Left colon (tissue), 2 donors: ENCODE data around the gene MKRN1. TPM values are rescaled to one million over a fixed set of nuclear protein-coding genes. Genes with fewer than 3 reads are reported as not detected.
"Not testable (repeated sequence)": the region's sequence is repeated elsewhere in the genome, so short reads cannot be mapped to it uniquely, and the experiment has no call there.

ENCODE experiments used
- ATAC-seq: fragments of 200-7000 bp; cut with Tn5 transposase; one replicate; pipeline ENCODE4 v1.9.1; 2020; ENCODE audit warnings: mild to moderate bottlenecking, moderate library complexity
- DNase-seq, 2 donors: peaks; one replicate each; pipeline ENCODE4 v3.0.0-alpha.2; 2020
- intact Hi-C, 2 donors: fragments of 100-400 bp; cut with DNase I in 1 of 2; cut with micrococcal nuclease in 1 of 2; formaldehyde crosslinking; loops; one replicate each; pipeline versions ENCODE4 v1.11.2 to v1.14.0; 2022; cut with DNase I, micrococcal nuclease
- total RNA-seq, 2 donors: library from RNA; stranded (reverse); fragmentation: NEBNext Ultra II Directional; extraction: Animal tissue kit (Norgen Biotek cat#: 25700); gene quantifications; one replicate each; pipeline ENCODE4 v1.2.1, GENCODE V29; 2021
- donor health status: DM: no; HTN: no; CAD: no.
- donor health status: DM: yes; HTN: yes; CAD: no.

Gene MKRN1
- total RNA-seq, 2 donors from 2014 or later = 192 to 233 TPM

DNA sequence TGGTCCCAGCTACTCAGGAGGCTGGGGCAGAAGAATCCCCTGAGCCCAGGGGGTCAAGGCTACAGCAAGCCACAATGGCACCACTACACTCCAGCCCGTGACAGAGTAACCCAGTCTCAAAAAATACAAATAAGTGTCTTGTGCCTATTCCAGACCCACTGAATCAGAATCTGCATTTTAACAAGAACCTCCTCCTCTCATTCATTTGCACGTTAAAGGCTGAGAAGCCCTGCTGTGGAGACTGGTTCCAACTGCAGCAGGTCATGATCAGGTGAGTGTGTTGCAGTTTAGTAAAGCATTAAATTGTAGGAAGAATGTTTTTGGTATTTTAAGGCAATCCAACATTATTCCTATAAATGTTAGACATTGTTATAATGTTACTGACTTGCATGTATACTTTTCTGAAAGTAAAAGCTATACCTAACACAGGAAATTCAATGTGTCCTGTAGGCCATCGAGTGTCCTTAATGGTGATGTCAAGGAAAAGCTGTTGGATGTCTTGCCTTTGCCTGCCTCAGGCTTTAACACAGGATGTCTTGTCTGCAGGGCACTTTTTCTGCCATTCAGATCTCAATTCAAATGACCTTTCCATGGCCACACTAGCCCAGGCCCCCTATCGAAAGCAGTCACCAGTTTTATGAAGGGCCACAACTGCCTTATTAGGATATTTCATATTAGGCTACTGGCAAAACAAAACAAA lies 30.4 kb downstream of the MKRN1 start:
- intact Hi-C loops = no loop called here
- ATAC-seq = no peak
- no peak for DNase-seq

DNA sequence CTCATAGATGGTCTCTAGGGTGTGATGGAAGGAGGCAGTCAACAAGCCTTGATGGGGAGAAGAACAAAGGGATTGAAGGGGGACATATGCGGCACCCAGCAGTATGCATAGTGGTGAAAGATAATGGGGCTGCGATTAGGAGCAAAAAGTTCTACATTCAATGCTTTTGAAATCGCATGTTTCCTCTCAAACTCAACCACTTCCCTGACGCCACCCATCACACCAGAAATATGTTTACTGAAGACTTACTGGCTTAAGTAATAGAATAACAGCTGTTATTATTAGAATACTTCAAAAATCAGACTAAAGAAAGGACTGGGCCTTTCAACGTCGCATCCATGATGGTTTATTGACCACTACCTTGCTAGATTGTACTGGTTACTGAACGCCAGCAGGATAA lies 31.5 kb downstream of the MKRN1 start:
- ATAC-seq = no peak
- intact Hi-C loops = no loop called here
- DNase-seq = no peak

DNA sequence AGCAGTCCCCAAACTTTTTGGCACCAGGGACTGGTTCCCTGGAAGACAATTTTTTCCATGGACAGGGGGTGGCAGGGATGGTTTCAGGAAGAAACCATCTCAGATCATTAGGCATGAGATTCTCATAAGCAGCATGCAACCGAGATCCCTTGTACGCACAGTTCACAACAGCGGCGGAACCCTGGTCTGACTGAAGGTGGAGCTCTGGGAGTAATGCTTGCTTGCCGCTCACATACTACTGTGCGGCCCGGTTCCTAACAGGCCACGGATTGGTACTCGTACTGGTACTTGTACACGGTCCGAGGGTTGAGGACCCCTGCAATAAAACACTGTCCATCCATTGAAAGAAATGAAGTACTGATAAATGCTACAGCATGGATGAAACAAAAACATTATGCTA lies 32.8 kb downstream of the MKRN1 start:
- intact Hi-C loops = no loop called here
- ATAC-seq = no peak

DNA sequence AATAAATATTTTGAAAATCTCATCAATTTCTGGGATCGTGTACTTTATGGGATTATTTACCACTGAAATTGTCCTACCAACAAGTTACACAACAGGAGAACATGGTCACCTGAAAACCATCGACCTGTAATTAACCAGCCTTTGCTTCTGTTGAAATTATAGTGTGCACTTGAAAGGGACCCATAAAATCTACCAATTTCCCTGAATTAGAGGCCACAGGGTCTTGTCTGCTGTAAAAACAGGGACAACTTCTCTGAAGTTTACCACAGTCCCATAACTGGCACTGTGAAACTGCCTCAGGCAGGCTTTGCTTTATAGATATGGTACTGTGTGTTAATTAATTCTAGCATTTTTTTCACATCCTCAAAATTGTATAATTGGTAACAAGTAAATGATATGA lies 37.8 kb downstream of the MKRN1 start:
- intact Hi-C loops = no loop called here
- no peak for ATAC-seq

More for the DNA sequence above, 32.8 kb downstream of the MKRN1 start:
- DNase-seq = no peak

DNA sequence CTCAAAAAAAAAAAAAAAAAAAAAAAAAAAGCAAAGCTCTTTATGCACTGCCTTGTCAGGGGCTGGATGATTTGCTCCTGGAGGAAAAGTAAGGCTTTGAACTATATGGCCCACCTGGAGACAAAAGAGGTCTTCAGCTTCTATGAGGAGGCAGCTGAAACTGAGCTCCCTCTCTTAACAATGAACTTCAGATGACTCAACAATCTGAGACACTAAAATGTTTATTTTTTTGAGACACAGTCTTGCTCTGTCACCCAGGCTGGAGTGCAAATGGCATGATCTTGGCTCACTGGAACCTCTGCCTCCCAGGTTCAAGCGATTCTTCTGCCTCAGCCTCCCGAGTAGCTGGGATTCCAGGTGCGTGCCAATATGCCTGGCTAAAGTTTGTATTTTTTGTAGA lies 38.7 kb downstream of the MKRN1 start:
- ATAC-seq (no peak), DNase-seq (no peak)
- intact Hi-C loops = no loop called here

More for the DNA sequence above, 37.8 kb downstream of the MKRN1 start:
- DNase-seq = no peak

DNA sequence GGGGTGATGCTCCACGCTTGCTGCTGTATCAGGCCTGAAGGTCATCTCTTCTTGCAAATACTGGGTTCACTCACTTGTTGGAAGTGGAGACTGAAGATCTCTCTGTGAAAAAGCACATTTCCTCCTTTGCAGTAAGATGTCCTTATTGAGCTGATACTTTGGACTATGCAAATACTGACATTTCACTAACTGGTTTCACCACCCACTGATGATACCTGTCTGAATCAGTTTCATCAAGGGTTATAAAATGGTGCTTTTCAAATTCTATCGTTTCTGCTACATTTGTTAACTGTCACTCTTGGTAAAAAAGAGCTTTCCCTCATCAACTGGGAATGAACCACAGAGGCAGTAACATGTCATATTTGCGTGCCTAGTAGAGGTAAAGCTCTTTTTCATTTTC lies 39.9 kb downstream of the MKRN1 start:
- intact Hi-C loops = no loop called here
- DNase-seq (no peak), ATAC-seq (peak; percentile 73)

DNA sequence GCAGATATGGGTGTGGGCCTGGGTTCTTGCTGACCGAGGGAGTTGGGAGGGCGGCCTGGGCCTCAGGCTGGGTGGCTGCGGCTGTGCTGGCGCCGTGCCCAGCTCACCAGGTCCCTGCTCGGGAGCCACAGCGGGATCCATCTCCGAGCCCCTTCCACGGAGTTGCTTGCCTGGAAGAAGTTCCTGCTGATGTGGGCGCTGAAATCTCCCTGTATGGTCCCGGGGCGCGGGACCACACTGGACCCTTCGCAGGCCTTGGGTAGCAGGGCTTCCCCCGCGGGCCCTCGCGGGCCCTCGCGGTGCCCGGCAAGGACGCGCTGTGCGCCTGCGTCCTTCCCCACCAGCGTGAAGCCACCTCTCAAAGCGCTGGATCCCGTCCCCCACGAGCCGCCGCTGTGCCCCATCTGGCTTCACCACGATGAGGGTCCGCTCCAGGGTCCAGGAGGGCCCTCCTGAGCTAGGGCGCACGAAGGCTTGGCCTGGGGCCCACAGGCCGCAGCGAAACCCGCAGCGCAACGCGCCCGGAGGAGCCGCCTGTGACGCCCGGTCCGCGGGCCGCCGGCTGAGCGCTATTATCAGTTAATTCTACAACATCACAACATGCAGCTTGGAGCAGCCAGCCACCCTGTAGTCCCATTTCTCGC lies 43.9 kb downstream of the MKRN1 start:
- no peak for DNase-seq
- intact Hi-C loops = no loop called here
- ATAC-seq = no peak

DNA sequence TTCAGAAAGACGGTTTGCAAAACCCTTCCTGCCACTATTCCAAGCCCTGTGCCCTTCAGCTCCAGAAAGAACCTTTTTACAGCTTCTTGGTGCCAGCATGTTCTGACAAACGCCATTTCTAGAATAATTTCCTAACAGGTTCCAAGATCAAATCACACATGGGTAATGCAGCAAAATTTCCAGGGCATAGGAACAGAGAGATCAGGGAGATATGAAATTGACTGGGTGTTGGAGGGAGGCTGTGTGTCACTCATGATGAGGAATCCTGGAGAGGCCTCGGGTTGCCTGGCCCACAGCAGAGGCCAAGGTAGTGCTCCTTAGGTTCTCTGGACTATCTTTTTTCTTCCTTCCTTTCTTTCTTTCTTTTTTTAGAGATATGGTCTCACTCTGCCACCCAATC lies 45.9 kb downstream of the MKRN1 start:
- no peak for DNase-seq

DNA sequence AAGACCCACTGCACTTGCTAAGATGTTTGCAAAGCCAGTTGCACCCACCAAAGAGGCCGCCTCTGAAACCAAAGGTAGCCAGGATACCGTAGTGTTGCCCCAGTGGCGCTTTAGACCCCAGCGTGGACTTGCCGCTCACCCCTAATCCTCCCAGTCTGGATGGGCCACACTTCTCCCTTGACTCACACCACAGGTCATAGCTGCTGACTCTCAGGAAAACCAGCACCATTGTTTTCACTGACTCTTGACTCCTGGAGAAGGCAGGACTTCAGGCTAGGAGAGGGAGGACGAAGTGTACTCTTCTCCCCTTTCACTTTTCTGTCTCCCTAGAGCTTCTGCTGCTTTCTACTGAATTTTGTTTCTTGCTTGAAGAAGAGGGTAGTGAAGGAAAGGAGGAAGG lies 53.2 kb downstream of the MKRN1 start:
- ATAC-seq = no peak
- intact Hi-C loops = no loop called here

More for the DNA sequence above, 45.9 kb downstream of the MKRN1 start:
- intact Hi-C loops = no loop called here
- ATAC-seq = no peak

DNA sequence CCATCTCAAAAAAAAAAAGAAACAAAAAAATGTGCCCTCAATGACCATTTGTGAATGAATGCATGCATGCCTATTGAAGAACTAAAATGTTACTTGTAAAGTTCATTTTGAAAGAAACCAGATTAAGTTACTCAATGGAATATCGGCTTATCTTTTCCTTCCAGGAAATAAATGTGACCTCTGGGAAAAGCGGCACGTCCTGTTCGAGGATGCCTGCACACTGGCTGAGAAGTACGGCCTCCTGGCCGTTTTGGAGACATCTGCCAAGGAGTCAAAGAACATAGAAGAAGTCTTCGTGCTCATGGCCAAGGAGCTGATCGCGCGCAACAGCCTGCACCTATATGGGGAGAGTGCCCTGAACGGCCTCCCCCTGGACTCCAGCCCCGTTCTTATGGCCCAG lies 53.6 kb downstream of the MKRN1 start:
- no peak for DNase-seq
- intact Hi-C loops = no loop called here
- ATAC-seq = no peak

More for the DNA sequence above, 53.2 kb downstream of the MKRN1 start:
- no peak for DNase-seq

DNA sequence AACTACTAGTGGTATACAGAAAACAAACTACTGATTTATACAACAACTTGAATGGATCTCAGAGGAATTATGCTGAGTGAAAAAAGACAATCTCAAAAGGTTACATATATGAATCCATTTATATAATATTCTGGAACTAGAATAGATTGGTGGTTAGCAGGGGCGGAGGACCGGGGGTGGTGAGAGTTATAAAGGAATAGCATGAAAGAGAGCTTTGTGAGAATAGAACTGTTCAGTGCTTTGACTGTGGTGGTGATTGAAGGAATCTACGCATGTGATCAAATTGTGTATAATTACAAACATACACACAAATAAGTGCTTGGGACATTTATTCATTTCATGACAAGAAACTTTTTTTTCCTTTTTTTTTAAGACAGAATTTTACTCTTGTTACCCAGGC lies 55.8 kb downstream of the MKRN1 start:
- no peak for ATAC-seq
- intact Hi-C loops = no loop called here

DNA sequence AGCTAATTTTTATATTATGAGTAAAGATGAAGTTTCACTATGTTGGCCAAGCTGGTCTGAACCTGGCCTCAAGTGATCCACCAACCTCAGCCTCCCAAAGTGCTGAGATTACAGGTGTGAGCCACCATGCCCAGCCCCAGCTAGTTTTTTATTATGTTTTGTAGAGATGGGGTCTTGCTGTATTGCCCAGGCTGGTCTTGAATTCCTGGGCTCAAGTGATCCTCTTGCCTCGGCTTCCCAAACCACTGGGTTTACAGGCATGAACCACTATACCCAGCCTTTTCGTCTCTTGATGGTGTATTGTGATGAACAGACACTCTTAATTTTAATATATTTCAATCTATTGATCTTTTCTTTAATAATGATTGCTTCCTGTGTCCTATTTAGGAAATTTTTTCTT lies 57.8 kb downstream of the MKRN1 start:
- ATAC-seq = no peak
- intact Hi-C loops = no loop called here
- no peak for DNase-seq

More for the DNA sequence above, 55.8 kb downstream of the MKRN1 start:
- DNase-seq = no peak

DNA sequence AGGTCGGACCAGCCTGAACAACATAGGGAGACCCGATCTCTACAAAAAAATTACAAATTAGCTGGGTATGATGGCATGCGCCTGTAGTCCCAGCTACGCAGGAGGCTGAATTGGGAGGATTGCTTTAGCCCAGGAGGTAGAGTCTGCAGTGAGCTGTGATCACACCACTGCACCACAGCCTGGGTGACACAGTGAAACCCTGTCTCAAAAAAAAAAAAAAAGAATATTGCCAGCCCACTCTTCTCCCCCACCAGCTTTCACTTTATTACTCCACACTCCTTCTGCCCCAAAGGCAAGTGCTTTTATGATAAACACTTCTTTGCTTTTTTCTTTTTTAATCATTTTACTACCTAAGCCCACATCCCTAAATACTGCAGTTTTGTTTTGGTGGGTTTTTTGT lies 60.7 kb downstream of the MKRN1 start:
- no peak for ATAC-seq
- no peak for DNase-seq
- intact Hi-C loops = no loop called here

DNA sequence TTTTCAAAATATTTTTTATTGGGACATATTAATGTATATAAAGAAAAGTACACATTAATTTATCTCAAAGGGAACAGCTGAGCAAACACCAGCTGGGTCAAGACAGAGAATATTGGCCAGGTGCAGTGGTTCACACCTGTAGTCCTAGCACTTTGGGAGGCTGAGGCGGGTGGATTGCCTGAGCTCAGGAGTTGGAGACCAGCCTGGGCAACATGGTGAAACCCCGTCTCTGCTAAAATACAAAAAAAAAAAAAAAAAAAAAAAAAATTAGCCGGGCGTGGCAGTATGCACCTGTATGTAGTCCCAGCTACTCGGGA lies 61.2 kb downstream of the MKRN1 start:
- ATAC-seq (peak; percentile 67), DNase-seq (peak; percentile 56 to 62)
- intact Hi-C loops = not testable (repeated sequence)

DNA sequence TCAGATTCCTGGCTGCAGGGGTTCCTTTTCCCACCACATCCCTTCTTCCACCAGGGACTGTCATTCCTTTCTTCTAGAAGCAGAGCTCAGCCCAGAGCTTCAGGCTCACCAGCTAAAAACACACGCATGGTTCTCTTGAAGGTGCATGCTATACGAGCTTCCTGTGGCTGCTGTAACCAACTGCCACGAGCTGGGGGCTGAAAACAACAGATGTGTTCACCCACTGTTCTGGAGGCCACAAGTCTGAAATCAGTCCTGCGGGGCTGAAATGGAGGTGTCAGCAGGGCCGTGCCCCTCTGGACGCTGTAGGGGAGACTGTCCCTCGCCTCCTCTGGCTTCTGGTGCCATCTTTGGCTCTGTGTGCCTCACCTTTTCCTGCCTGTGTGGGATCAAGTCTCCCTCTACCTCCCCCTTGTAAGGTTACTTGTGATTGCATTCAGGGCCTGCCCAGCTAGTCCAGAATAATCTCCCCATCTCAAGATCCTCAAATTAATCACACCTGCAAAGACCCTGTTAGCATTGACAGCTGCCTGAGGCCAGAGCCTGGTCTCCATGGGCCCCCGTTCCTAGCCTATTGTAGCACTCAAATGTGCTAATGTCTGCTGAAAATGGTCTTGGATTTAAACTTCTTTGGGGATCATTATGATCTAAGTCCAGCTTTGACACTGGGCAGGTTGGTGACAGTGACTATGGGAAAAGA lies 61.7 kb downstream of the MKRN1 start:
- intact Hi-C loops = no loop called here
- DNase-seq (no peak), ATAC-seq (peak; percentile 11)

DNA sequence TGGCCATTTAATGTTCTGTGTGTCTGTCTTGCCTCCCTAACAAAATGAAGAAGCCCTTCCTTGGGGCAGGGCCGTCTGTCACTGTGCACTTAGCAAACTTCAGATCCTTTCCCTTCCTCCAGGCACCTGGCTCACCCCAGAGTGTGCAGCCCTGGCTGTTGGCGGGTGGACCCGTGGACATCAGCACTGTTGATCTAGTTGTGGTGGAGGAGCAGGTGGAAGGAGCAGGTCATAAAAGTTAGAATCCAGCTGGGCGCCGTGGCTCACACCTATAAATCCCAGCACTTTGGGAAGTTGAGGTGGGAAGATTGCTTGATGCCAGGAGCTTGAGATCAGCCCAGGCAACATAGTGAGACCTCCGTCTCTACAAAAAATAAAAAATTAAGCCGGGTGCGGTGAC lies 62.7 kb downstream of the MKRN1 start:
- ATAC-seq (peak; percentile 89), DNase-seq (peak; percentile 46 to 69)
- intact Hi-C loops = no loop called here

DNA sequence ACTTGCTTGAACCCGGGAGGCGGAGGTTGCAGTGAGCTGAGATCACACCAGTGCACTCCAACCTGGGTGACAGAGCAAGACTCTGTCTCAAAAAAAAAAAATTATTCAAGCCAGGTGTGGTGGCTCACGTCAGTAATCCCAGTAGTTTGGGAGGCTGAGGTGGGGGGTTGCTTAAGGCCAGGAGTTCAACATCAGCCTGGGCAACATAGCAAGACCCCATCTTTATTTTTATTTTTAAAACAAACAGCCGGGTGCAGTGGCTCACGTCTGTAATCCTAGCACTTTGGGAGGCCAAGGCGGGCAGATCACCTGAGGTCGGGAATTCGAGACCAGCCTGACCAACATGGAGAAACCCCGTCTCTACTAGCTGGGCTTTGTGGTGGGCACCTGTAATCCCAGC lies 63.5 kb downstream of the MKRN1 start:
- ATAC-seq, intact Hi-C loops, DNase-seq: not testable (repeated sequence)

DNA sequence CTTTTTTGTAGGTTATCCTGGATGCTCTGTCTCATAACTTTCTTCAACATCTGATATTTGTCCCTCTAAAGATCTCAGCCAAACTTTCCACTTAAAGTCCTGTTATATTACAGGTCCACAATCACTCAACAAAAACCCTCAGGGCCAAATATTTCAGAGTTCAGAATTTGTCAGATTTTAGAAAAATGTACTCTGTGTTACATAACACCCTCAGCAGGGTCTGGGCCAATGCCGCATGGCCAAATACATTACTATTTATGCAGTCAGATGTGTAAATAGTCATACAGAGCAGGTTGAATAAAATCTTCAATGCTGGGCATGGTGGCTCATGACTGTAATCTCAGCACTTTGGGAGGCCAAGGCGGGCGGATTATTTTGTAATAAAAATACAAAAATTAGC lies 63.9 kb downstream of the MKRN1 start:
- ATAC-seq = no peak
- intact Hi-C loops = no loop called here
- DNase-seq = no peak

DNA sequence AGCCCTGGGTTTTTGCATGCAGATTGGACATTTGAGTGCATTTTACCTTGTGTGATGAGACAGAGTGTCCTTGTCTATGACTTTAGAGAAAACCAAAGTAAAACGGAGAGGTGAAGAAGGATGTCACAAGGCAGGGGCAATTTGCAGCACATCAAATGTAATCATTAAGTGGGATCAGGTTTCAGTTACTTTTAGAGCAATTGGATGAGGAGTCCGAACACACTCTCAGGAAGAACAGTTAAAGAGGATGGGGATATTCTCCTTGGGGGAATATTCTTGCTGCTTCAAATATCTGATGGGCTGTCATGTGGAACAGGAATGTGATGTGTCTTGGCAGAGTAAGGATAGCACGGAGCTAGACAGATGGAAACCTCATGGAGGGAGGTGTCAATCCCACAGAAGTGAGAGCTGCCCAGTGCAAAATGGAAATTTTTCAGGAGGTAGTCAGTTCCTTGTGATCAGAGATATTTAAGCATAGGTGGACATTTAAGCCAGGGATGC lies 74.7 kb downstream of the MKRN1 start:
- DNase-seq (no peak), ATAC-seq (no peak)
- intact Hi-C loops = no loop called here
